H4 (cell line): ENCODE data around the gene HPX. TPM values are rescaled to one million over a fixed set of nuclear protein-coding genes. Genes with fewer than 3 reads are reported as not detected.
A peak's percentile ranks its signal among the peaks of the same experiment; 100 is the strongest.

ENCODE experiments used
- DNase-seq: peaks from one replicate; pipeline ENCODE4 v3.0.0-alpha.2; 2015; ENCODE audit warnings: low spot score
- total RNA-seq: library from RNA; depleted of rRNA; stranded (reverse); fragments of >200 nt; shearing (Covaris generic); gene quantifications from 2 replicates; pipeline ENCODE4 v1.2.3, GENCODE V29; 2014; rRNA removed

Gene HPX
- total RNA-seq = 0.72 TPM in 1 of 2 replicates, not detected in the other

GRCh38 chr11:6440906-6441358 lies at the start of gene HPX:
Gene HPX, minus strand, starts transcription at chr11:6440987. Its CDS starts 24 bp downstream, at chr11:6440963.
- DNase-seq = no peak

GRCh38 chr11:6489306-6489705 lies 48.5 kb upstream of the HPX start:
- no peak for DNase-seq

- DNase-seq = no peak
These were observed 48.0 kb upstream of the HPX start for GRCh38 chr11:6488821-6489220.

- no peak for DNase-seq
These were observed 47.6 kb upstream of the HPX start for GRCh38 chr11:6488342-6488741.

GRCh38 chr11:6486938-6487337 lies 46.2 kb upstream of the HPX start:
- DNase-seq = no peak

- DNase-seq = no peak
These were observed 45.5 kb upstream of the HPX start for GRCh38 chr11:6486256-6486655.

GRCh38 chr11:6485661-6486060 lies 44.9 kb upstream of the HPX start:
- DNase-seq = no peak

- no peak for DNase-seq
These were observed 42.2 kb upstream of the HPX start for GRCh38 chr11:6483015-6483414.

- no peak for DNase-seq
These were observed 41.7 kb upstream of the HPX start for GRCh38 chr11:6482441-6482840.

- no peak for DNase-seq
These were observed 41.1 kb upstream of the HPX start for GRCh38 chr11:6481924-6482275.

GRCh38 chr11:6481012-6481923 lies 40.5 kb upstream of the HPX start, which contains the start of the genes ARFIP2 and TIMM10B:
Gene ARFIP2, minus strand, starts transcription at chr11:6481331. Its CDS starts 910 bp downstream, at chr11:6480421.
Gene TIMM10B, plus strand, starts transcription at chr11:6481501. Its CDS starts 16 bp downstream, at chr11:6481517.
- peak; percentile 100 for DNase-seq

GRCh38 chr11:6480299-6480914 lies 39.6 kb upstream of the HPX start:
- no peak for DNase-seq

- no peak for DNase-seq
These were observed 35.8 kb upstream of the HPX start for GRCh38 chr11:6476571-6476970.

- DNase-seq = no peak
These were observed 35.1 kb upstream of the HPX start for GRCh38 chr11:6475936-6476335.

GRCh38 chr11:6474806-6475500 lies 34.2 kb upstream of the HPX start:
- no peak for DNase-seq

- no peak for DNase-seq
These were observed 33.6 kb upstream of the HPX start for GRCh38 chr11:6474413-6474792.

- DNase-seq = peak; percentile 80
These were observed 32.9 kb upstream of the HPX start, which contains the start of gene TRIM3 for GRCh38 chr11:6473451-6474412. Gene TRIM3, minus strand, starts transcription at chr11:6473941. Its CDS starts 8,246 bp downstream, at chr11:6465695.

- DNase-seq = no peak
These were observed 32.1 kb upstream of the HPX start for GRCh38 chr11:6472934-6473333.

- DNase-seq = no peak
These were observed 28.8 kb upstream of the HPX start for GRCh38 chr11:6469599-6469998.

GRCh38 chr11:6468712-6469495 lies 28.1 kb upstream of the HPX start:
- DNase-seq = peak; percentile 63
